Inflammatory macrophage (primary cell): Measurements from ENCODE around the gene LHPP.

Source experiments
- DNase-seq, 2 donors: peaks; one replicate each; pipeline ENCODE4 v3.0.0-alpha.2; 2020 to 2022

LHPP gene

GRCh38 chr10:124558339-124559321 lies 97.0 kb downstream of the LHPP start:
- DNase-seq = no peak

GRCh38 chr10:124559372-124560132 lies 97.9 kb downstream of the LHPP start:
- no peak for DNase-seq

- DNase-seq = no peak
These were observed 98.9 kb downstream of the LHPP start for GRCh38 chr10:124560377-124561105.

GRCh38 chr10:124561206-124561605 lies 99.6 kb downstream of the LHPP start:
- no peak for DNase-seq

GRCh38 chr10:124562425-124563060 lies 100.9 kb downstream of the LHPP start:
- no peak for DNase-seq

DNA sequence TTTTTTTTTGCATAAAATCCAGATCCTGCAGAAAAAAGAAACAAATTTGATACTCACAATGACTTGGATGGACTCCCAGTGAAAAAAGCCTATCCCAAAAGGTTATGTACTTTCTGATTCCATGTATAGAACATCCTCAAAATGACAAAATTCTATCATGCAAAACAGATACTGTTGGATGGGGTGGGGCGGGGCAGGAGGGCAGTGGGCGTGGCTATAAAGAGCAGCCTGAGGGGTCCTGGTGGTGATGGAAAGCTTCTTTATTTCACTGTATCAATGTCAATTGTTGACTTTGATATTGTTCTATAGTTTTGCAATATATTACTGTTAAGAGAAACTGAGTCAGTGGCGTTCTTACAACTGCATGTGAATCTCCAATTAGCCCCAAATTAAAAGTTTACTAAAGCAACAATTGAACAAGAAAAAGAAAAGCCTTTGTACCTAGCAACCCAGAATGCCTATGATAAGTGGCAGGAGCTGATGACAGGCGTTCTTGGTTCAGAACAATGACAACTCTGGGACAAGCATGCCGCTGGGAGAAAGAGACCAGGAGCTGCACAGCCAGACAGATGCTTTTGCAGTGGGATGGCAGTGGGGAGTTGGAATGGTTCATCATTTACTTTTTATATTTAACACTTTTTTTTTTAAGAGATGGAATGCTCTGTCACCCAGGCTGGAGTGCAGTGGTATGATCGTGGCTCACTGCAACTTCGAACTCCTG lies 101.9 kb downstream of the LHPP start:
- DNase-seq = no peak

DNA sequence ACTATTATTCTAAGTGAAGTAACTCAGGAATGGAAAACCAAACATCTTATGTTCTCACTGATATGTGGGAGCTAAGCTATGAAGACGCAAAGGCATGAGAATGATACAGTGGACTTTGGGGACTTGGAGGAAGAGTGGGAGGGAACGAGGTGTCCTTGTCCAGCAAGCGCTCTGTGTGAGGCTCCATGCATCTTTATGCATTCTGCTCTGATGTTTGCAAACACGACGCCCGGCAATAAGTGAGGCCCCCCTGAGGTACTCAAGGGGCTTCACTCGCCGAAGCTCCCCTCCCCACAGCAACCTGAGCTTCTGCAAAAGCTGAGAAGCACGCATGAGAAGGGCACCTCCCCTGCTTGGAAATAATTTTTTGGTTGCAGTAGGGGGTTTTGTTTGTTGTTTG lies 103.3 kb downstream of the LHPP start:
- DNase-seq = no peak

- no peak for DNase-seq
These were observed 104.1 kb downstream of the LHPP start for GRCh38 chr10:124565565-124566221.

DNA sequence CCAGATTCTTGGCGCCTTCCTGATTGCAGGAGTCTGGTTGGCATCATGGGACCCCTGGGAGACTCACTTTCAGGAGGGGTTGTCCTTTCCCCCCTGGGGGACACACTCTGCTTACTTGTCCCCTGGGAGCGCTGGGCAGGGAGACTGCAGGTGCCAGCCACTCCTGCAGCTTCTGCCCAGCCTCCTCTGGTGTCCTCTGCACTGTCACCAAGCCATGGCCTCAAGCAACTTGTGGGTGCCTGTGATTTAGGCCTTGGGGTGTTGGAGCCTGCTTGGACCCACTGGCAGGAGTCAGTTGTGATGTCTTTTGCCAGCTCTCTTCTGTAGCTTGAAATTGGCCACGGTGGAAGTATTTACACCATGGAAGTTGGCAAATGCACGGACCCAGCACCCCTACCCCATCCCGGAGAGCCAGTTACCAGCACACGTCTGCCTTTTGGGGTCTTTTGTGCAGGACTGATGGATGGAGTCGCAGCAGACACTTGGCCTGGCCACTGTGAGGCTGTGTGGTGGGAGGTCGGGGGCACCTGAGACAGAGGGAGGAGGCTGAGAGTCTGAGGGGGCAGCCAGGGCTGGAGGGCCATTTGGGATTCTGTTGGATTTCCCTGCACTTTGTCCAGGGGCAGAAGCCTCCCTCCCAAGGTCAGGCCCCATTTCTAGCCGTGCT lies 104.7 kb downstream of the LHPP start:
- DNase-seq = no peak

- DNase-seq = no peak
These were observed 105.6 kb downstream of the LHPP start for GRCh38 chr10:124566981-124567835.

GRCh38 chr10:124568339-124568738 lies 106.7 kb downstream of the LHPP start:
- no peak for DNase-seq

DNA sequence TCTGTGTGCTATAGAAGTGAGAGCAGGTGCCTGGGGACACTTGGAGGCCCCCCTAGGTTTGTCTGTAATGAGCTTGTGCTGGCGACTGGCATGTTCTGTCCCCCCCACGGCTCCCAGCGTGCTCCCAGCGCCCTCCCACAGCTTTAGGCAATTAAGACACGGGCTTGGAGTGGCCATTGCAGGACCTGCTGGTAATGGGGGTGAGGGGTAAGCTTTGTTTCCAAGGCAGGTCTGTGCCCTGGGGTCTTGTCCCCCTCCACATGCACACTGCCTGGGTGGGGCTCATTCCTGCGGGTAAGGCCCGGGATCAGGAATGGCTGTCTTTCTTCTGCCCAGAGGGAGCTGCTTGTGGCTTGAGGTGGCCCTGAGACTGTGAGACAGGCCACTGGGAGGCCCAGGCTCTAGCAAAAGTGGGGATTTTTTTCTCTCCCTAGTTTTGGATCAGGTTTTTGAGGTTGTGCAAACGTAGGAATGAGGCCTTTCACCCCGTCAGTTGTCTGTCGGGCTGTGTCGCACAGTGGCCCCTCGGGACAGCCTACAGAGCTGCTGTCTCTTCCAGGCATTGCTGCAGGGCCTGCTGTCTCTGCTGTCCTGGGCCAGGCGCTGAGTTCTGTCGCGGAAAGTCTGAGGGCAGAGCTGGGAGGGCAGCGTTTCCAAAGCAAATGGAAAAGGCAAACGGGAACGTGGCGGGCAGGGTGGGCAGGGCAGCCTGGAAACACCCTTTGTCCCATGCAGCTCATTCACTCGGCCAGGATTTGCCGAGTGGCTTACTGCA lies 107.4 kb downstream of the LHPP start:
- DNase-seq = no peak

- DNase-seq = no peak
These were observed 108.2 kb downstream of the LHPP start for GRCh38 chr10:124569623-124570470.

DNA sequence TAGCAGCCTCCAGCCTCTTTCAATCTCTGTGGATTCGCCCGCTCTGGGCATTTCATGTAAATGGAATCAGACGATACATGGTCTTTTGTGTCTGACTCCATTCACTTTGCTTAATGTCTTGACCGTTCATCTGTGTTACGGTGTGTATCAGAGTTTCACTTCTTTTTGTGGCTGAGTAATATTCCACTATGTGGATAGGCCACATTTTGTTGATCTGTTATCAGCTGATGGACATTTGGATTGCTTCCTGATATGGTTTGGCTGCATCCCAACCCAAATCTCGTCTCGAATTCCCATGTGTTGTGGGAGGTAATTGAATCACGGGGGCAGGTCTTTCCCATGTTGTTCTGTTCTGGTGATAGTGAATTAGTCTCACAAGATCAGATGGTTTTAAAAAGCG lies 109.0 kb downstream of the LHPP start:
- DNase-seq = no peak

- DNase-seq = peak; percentile 15 to 27
These were observed 111.1 kb downstream of the LHPP start for GRCh38 chr10:124572751-124573150.

GRCh38 chr10:124573726-124574455 lies 112.3 kb downstream of the LHPP start:
- no peak for DNase-seq

GRCh38 chr10:124574456-124575070 lies 112.9 kb downstream of the LHPP start:
- DNase-seq = no peak
